Superior temporal gyrus (tissue), 1 donor: ENCODE results near the gene SAA2.

Experiments used
- DNase-seq: peaks from one replicate; pipeline ENCODE4 v3.0.0-alpha.2; 2016; ENCODE audit errors: extremely low spot score

The SAA2 gene

GRCh38 chr11:18196532-18196931 is 51.9 kb downstream of the SAA2 start:
- DNase-seq, result no peak
